Activated CD8-positive, alpha-beta memory T cell treated with anti-CD3 and anti-CD28 coated beads, Interleukin-2, amount 50 U/mL, for 1 hour (primary cell): ENCODE measurements around the gene FGFR4.
A peak's percentile ranks its signal among the peaks of the same experiment; 100 is the strongest.

Experiments
- DNase-seq: peaks from one replicate; pipeline ENCODE4 v3.0.0-alpha.2; 2020; ENCODE audit errors: extremely low read depth

FGFR4 gene

DNA sequence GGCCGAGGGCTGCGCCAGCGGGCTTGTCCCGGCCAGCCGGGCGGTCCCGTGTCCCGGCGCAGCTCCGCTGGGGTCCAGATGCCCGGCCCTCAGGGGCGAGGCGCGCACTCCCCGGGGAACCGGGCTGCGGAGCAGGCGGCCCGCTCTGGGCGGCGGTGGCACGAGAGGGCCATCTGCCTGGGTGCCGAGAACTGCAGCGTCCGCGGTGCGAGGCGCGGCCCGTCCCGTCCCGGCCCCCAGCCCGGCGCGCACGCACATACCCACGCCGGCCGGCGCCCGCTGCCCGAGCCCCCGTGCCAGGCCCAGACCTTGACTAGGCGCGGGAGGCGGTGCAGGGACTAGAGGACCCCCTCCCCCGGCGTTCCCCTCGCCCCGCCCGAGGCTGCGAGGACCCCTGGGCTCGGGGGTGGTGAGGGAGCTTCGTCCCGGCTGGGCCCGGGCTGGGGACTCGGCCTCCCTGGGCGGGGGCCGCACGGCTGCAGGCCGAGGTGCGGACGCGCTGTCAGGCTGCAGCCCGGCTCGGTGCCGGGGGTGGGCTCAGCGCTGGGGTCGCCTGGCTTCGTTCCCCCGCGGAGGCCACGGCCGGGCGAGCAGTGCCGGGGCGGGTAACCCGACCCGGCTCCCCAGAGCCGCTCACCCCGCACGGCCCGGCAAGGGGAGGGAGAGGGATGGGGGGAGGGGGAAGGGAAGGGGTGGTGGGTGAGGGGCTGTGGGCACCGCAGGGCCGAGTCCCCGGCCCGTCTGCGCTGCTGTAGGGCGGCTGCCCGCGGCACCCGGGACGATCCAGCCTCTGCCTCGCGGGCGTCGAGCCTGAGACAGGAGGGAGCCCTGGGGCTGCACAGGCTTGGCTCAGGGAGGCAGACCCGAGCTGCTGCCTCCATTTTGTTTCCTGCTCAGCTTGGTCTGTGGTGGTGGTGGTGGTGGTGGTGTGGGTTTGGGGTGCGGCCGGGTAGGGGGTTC lies 45.7 kb downstream of the FGFR4 start:
- no peak for DNase-seq

DNA sequence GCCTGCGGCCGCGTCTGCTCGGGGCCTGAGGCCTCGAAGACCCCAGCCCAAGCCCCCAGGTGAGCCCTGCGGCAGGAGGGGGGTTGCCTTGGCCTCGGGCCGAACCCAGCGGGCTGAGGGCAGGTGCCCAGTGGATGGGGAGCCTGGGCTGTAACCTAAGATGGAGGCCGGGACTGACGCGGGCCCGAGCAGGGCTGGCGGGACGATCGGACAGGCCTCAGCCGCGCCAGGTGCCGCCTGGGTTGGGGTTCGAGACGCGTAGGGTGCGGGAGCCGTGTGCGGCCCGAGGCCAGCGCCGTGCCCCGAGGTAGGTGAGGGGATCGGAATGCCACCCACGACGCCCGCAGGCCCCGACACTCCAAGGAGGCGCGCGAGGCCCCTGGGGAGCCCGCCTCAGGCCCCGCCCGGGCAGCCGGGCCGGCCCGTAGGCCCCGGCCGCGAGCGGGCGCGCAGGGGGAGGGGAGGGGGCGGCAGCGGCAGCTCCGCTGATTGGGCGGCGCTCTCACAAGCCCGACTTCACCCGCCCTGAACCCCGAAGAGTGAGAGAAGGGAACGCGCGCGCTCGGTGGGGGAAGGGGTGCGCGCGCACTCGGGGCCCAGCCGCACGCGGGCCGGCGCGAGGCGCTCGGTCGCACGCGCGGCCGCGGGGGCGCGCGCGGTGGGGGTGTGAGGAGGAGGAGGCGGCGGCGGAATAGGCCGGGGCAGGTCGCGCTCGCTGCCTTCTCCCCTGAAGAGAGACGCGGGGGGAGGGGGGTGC lies 46.6 kb downstream of the FGFR4 start, which contains the start of gene NSD1:
Gene NSD1, plus strand, starts transcription at position 678 of the 757 bp plus-strand sequence. CDS start 1,331 bp downstream, outside the sequence.
- peak; percentile 56 for DNase-seq

DNA sequence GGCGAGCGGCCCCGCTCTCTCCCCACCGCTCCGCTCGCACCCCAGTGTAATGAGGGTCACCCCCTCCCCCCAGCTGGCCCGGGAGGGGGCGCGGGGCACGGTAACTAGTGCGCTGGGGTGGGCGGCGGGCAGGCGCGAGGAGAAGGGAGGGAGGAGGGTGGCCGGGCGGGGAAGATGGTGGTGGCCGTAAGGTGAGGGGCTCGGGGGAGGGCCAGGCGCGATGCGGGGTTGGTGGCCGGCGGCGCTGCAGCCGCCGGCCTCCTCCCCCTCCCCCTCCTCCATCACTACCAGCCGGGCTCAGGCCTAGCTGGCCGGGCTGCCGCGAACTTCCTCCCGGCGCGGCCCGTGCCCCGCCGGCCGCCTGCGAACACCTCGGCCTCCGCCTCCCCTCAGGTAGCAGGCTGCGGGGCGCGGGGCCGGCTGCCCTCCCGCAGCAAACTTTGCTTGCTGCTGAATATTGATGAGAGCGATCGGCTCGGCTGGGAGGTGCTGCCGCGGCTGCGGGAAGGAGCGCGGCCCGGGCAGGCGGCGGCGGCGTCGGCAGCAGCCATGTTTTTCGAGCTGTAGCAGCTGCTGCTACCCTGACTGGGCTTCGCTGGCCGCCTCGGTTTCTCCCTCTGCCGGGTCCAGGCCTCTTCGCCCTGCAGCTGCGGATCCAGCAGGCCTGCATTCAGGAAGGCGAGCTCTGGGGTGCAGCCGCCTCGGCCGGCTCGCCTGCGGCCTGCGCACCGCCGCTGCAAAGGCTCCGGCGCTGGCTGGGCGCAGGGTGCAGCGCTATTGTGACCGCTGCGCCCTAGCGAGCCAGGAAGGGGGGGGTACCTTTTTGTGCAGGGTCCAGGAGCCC lies 47.4 kb downstream of the FGFR4 start:
- no peak for DNase-seq

GRCh38 chr5:177134697-177135225 lies 48.0 kb downstream of the FGFR4 start:
- DNase-seq = no peak

GRCh38 chr5:177140312-177140711 lies 53.6 kb downstream of the FGFR4 start:
- no peak for DNase-seq

- DNase-seq = no peak
These were observed 54.8 kb downstream of the FGFR4 start for GRCh38 chr5:177141496-177141895.

DNA sequence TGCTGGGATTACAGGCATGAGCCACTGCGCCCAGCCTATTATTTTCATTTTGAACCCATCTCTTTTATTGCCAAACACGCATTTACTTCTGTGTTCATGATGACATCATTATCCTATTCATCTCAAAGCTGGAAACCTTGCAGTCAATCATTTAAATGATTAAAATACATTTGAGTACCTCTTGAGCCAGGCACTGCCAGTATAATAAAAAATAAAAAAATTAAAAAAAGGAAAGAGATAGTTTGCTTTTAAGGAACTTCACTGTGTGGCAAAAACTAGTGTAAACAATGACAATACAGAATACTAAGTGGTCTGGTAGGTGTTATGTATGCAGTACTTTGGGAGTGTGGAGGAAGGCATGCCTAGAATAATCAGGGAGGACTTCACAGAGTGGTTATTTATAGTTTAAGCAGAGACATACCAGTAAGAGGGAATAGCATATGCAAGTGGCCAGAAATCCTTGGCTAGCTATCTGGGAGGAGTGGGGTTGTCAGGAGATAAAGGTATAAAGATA lies 55.4 kb downstream of the FGFR4 start:
- DNase-seq = no peak

- no peak for DNase-seq
These were observed 56.1 kb downstream of the FGFR4 start for GRCh38 chr5:177142778-177143177.

DNA sequence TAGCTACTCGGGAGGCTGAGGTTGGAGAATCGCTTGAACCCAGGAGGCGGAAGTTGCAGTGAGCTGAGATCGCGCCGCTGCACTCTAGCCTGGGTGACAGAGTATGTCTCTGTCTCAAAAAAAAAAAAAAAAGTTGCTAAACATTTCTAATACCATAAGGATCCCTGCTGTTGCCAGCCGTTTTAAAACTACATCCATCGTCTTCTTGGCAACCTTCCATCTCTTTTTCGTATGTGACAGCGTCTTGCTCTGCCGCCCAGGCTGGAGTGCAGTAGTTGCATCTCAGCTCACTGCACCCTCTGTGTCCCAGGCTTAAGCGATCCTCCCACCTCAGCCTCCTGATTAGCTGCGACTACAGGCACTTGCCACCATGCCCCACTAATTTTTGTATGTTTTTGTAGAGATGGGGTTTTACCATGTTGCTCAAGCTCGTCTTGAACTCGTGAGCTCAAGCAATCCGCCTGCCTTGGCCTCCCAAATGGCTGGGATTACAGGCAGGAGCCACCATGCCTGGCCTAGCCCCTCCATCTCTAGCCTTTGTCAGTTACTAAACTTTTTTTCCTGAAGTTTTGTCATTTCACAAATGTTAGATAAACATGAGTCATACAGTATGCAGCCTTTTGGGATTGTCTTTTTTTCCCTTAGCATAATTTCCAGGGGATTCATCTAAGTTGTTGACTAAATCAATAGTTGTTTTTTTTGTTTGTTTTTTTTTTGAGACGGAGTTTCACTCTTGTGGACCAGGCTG lies 60.4 kb downstream of the FGFR4 start:
- DNase-seq = no peak
